Epithelial cell of proximal tubule (primary cell): Measurements from ENCODE around the gene TAP1. TPM values are rescaled to one million over a fixed set of nuclear protein-coding genes. Genes with fewer than 3 reads are reported as not detected.
A peak's percentile ranks its signal among the peaks of the same experiment; 100 is the strongest.

ENCODE experiments used
- DNase-seq: peaks from one replicate; pipeline ENCODE4 v3.0.0-alpha.2; 2011; ENCODE audit warnings: low read depth
- H3K4me3 ChIP-seq: 2 replicates; pipeline ENCODE4 v1.5.1; 2011; ENCODE audit warnings: low read depth, mild to moderate bottlenecking, low read length
- total RNA-seq: library from RNA; depleted of rRNA; stranded (reverse); fragments of >200 nt; gene quantifications from 2 replicates; pipeline ENCODE4 v1.2.3, GENCODE V29; 2015
- TF ChIP-seq, protein P1 (sequence below): conservative IDR thresholded peaks from 2 replicates; pipeline ENCODE4 v1.5.1; 2012; ENCODE audit warnings: low read depth, mild to moderate bottlenecking, low read length

Gene TAP1
- total RNA-seq, 1 donor from 2014 or later = 50.7 TPM

DNA sequence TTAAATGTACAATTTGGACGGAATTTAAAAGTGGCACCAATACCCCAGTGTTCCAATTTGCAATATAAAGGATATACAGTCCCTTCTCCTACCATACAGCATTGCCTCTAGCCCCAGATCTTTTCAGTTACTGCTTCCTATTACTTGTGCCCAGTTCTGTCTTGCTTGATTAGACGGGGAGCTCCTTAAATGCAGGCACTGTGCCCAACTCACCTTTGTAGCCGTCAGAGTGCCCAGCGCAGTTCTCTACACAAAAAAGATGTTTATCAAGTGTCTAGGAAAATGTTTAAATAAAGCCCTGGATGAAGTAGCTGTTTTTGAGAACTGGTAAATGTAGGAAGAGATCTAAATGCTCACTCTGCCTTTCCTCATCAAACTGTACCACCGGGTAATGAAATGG lies 22.6 kb downstream of the TAP1 start:
- TF ChIP-seq, protein P1, sequence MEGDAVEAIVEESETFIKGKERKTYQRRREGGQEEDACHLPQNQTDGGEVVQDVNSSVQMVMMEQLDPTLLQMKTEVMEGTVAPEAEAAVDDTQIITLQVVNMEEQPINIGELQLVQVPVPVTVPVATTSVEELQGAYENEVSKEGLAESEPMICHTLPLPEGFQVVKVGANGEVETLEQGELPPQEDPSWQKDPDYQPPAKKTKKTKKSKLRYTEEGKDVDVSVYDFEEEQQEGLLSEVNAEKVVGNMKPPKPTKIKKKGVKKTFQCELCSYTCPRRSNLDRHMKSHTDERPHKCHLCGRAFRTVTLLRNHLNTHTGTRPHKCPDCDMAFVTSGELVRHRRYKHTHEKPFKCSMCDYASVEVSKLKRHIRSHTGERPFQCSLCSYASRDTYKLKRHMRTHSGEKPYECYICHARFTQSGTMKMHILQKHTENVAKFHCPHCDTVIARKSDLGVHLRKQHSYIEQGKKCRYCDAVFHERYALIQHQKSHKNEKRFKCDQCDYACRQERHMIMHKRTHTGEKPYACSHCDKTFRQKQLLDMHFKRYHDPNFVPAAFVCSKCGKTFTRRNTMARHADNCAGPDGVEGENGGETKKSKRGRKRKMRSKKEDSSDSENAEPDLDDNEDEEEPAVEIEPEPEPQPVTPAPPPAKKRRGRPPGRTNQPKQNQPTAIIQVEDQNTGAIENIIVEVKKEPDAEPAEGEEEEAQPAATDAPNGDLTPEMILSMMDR = no peak
- no peak overlapping the region for H3K4me3 ChIP-seq
- no peak for DNase-seq

DNA sequence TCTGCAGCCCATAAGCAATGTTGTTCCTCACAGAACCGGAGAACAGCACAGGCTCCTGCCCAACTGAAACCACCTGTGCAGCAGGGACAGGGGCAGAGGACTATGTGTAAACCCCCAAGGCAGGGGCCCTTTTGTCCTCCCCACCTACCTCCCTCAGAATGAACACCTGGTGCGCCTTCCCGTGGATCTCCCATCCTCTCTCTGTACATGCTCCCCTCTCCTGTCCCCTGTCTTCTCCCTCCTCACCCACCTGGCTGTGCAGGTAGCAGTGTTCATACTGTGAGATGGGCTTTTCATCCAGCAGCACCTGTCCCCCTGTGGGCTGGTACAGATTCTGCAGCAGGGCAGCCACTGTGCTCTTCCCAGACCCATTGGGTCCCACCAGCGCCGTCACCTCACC lies 23.5 kb downstream of the TAP1 start:
- no peak overlapping the region for H3K4me3 ChIP-seq
- TF ChIP-seq, protein P1 = no peak
- no peak for DNase-seq

DNA sequence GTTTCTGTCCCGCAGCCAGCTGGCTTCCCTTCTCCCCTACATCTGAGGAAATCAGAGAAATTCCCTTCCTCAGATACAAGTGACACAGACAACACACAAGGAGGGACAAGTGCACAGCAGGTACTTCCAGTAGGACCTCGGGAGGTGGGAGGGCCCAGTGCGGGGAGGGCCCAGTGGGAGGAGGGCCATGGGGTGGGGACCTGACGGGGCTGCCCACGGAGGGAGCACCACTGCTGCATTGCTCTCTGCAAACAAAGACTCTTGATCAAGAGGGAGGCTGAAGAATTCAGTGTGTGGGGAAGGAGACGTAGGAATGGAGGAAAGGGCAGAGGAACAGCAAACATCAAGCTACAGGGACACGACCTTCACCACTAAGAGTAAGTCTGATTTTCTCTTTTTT lies 24.0 kb downstream of the TAP1 start:
- no peak for DNase-seq
- TF ChIP-seq, protein P1 = no peak
- no peak overlapping the region for H3K4me3 ChIP-seq

DNA sequence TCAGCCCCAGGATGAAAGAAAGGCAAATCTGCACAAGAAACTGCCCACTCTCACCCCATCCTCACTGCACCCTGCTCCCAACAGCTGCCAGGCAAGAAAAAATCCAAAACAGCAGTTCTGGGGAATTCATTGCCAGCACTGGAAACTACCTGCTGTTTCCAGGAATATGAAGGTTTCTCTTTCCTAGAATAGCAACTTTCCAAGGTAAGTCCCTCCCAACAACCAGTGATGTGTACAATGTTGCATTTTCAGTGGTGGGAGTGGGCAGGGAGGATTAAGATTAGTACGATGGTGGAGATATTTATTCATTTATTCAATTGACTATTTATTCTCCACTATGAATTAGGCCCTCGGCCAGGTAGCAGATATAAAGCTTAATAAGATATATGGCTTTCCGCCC lies 26.5 kb downstream of the TAP1 start:
- no peak for DNase-seq
- H3K4me3 ChIP-seq = no peak overlapping the region
- TF ChIP-seq, protein P1 = no peak

DNA sequence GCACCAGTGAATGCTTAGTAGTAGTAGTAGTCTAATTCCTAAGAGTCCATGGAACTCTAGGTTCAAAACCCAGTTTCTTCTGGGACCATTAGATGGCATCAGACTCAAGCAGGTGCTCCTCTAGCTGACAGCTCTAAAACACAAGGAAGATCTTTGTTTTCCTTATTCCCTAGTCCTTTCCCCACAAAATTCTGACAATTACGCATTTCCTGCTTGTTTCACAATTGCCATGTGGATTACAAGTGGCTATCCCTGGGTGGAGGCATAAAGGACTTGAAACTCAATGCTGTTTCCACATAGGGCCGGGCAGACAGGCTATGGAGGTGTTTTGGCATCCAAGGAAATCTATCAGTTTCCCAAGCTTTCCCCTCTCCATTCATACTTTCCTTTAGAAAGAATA lies 27.5 kb downstream of the TAP1 start:
- TF ChIP-seq, protein P1 = peak; percentile 66
- no peak for DNase-seq
- no peak overlapping the region for H3K4me3 ChIP-seq

DNA sequence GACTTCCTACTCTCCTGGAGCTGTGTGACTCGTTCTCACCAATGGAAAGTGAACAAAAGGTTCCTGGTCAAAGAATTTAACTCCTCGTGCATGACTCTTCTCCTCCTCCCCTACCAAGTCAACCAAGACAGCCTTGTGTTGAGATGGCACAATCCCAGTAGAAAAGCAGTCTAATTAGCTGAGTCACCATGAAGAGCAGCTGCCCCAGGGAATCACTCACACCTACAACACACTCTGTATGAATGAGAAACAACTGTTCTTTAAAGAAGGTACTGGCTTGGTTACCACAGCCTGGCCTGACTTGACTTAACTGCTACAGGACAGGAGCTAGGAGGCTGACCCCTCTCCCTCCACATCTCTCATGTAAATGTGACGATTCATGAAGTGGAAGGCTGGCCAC lies 33.8 kb downstream of the TAP1 start:
- no peak overlapping the region for H3K4me3 ChIP-seq
- peak; percentile 98 for DNase-seq
- TF ChIP-seq, protein P1 = no peak

DNA sequence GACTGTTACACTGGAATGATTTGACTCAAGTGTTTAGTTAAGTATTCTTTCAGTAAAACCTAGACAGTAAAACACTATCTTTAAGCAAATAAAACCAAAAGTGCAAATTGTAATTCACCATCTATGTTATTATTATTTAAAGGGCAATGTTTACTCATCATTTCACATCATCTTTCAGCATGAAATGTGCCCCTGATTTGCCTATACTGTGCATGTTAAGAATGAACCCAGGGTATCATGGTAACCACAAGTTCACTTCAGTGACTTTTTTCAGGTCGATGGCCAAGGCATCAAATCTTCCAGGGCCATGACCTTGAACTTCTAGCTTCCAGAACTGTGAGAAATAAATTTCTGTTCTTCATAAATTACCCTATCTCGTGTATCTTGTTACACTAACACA lies 34.6 kb downstream of the TAP1 start:
- TF ChIP-seq, protein P1 = no peak
- no peak for DNase-seq
- H3K4me3 ChIP-seq = no peak overlapping the region
